Lower leg skin (tissue), 3 donors: Measurements from ENCODE around the gene MCM7.

Experiments
- CTCF ChIP-seq, 3 donors: fragments of 450-650 bp; IDR thresholded peaks; one replicate each; pipeline ENCODE4 v1.5.1; 2016; ENCODE audit warnings: antibody characterized with exemption in 3 of 3, mild to moderate bottlenecking in 3 of 3, moderate library complexity in 2 of 3
- POLR2A ChIP-seq, 2 donors: fragments of 450-650 bp; IDR thresholded peaks; one replicate each; pipeline ENCODE4 v1.6.1; 2016 to 2017; ENCODE audit warnings: antibody characterized with exemption in 2 of 2, mild to moderate bottlenecking in 1 of 2, moderate library complexity in 1 of 2

GRCh38 chr7:100119970-100120732 lies 19.0 kb upstream of the MCM7 start:
- no peak for TF ChIP-seq POLR2A (IDR thresholded peaks at IDR 0.05)
- no peak for TF ChIP-seq CTCF (IDR thresholded peaks at IDR 0.05)
